ENCODE results near the gene DENND5B.
A peak's percentile ranks its signal among the peaks of the same experiment; 100 is the strongest.
"Not testable (repeated sequence)": the region's sequence is repeated elsewhere in the genome, so short reads cannot be mapped to it uniquely, and the experiment has no call there.

DENND5B gene

GRCh38 chr12:31557707-31558106 lies 33.2 kb downstream of the DENND5B start:
- DNase-seq (ENCODE audit: low spot score) = no peak

GRCh38 chr12:31555466-31555865 lies 35.5 kb downstream of the DENND5B start:
- not testable (repeated sequence) for DNase-seq (ENCODE audit: low spot score)

GRCh38 chr12:31550590-31550989 lies 40.3 kb downstream of the DENND5B start:
- DNase-seq (ENCODE audit: low spot score) = not testable (repeated sequence)

- DNase-seq (ENCODE audit: low spot score) = no peak
These were observed 54.3 kb downstream of the DENND5B start for GRCh38 chr12:31536672-31537071.

- DNase-seq (ENCODE audit: low spot score) = no peak
These were observed 57.5 kb downstream of the DENND5B start for GRCh38 chr12:31533470-31533869.

- DNase-seq (ENCODE audit: low spot score) = no peak
These were observed 59.0 kb downstream of the DENND5B start for GRCh38 chr12:31531893-31532292.

GRCh38 chr12:31528095-31528494 lies 62.8 kb downstream of the DENND5B start:
- DNase-seq (ENCODE audit: low spot score) = no peak

GRCh38 chr12:31527083-31527482 lies 63.9 kb downstream of the DENND5B start:
- DNase-seq (ENCODE audit: low spot score) = no peak

- no peak for DNase-seq (ENCODE audit: low spot score)
These were observed 64.8 kb downstream of the DENND5B start for GRCh38 chr12:31526158-31526546.

- no peak for DNase-seq (ENCODE audit: low spot score)
These were observed 65.3 kb downstream of the DENND5B start for GRCh38 chr12:31525496-31526157.

GRCh38 chr12:31524791-31525495 lies 66.0 kb downstream of the DENND5B start:
- DNase-seq (ENCODE audit: low spot score) = no peak

- DNase-seq (ENCODE audit: low spot score) = no peak
These were observed 67.6 kb downstream of the DENND5B start for GRCh38 chr12:31523306-31523705.

- no peak for DNase-seq (ENCODE audit: low spot score)
These were observed 68.3 kb downstream of the DENND5B start for GRCh38 chr12:31522607-31523006.

- no peak for DNase-seq (ENCODE audit: low spot score)
These were observed 69.0 kb downstream of the DENND5B start for GRCh38 chr12:31521964-31522363.

GRCh38 chr12:31519511-31519910 lies 71.4 kb downstream of the DENND5B start:
- DNase-seq (ENCODE audit: low spot score) = no peak

- DNase-seq (ENCODE audit: low spot score) = peak; percentile 70
These were observed 72.2 kb downstream of the DENND5B start for GRCh38 chr12:31518680-31519227.

GRCh38 chr12:31517994-31518393 lies 72.9 kb downstream of the DENND5B start:
- no peak for DNase-seq (ENCODE audit: low spot score)

- DNase-seq (ENCODE audit: low spot score) = no peak
These were observed 74.2 kb downstream of the DENND5B start for GRCh38 chr12:31516702-31517101.

GRCh38 chr12:31514912-31515311 lies 76.0 kb downstream of the DENND5B start:
- no peak for DNase-seq (ENCODE audit: low spot score)

GRCh38 chr12:31510034-31510433 lies 80.9 kb downstream of the DENND5B start:
- DNase-seq (ENCODE audit: low spot score) = no peak

GRCh38 chr12:31508436-31509150 lies 82.3 kb downstream of the DENND5B start:
- DNase-seq (ENCODE audit: low spot score) = no peak

GRCh38 chr12:31507966-31508365 lies 83.0 kb downstream of the DENND5B start:
- DNase-seq (ENCODE audit: low spot score) = no peak

Data from hepatic stellate cell (primary cell).